B cell (primary cell): Measurements from ENCODE around the gene MAN2A1. TPM values are rescaled to one million over a fixed set of nuclear protein-coding genes. Genes with fewer than 3 reads are reported as not detected.

Source experiments
- ATAC-seq: fragments of 200-7000 bp; cut with Tn5 transposase; one replicate; pipeline ENCODE4 v1.10.0; 2021; ENCODE audit warnings: low read depth, mild to moderate bottlenecking, moderate number of reproducible peaks, moderate library complexity
- CTCF ChIA-PET: fragments of 350-600 bp; sonication (Branson Sonifier 250); formaldehyde crosslinking; loops from one replicate; lab custom pipeline; 2021; ENCODE audit warnings: antibody characterized with exemption, inconsistent platforms; lab: Charles Lee
- POLR2A ChIA-PET: fragments of 350-600 bp; sonication (Branson Sonifier 250); formaldehyde crosslinking; loops from one replicate; lab custom pipeline; 2021; ENCODE audit warnings: antibody characterized with exemption; lab: Charles Lee
- DNase-seq: peaks from one replicate; pipeline ENCODE4 v3.0.0; 2013
- H2AFZ ChIP-seq: 2 replicates; pipeline ENCODE4 v1.6.1; 2012; ENCODE audit warnings: mild to moderate bottlenecking, low read depth, low read length; ENCODE audit not compliant: insufficient read depth, poor library complexity, severe bottlenecking
- H3K27ac ChIP-seq, 2 donors: 1 replicate in 1 of 2; 2 replicates in 1 of 2; pipeline ENCODE4 v1.5.1; 2012 to 2013; ENCODE audit warnings: low read length in 2 of 2, mild to moderate bottlenecking in 2 of 2, moderate library complexity in 1 of 2
- H3K27me3 ChIP-seq, 4 experiments: fragments of 200-600 bp in 1 of 4; sonication (generic) in 1 of 4; replicated peaks in 1 of 4; 1 replicate in 2 of 4; 2 replicates in 2 of 4; pipeline versions ENCODE4 v1.6.1 to v1.7.0; 2013 to 2016; ENCODE audit warnings: low read length in 3 of 4, mild to moderate bottlenecking in 2 of 4, mixed read lengths in 1 of 4, moderate library complexity in 1 of 4; ENCODE audit not compliant: insufficient read depth in 4 of 4, control insufficient read depth in 3 of 4; ENCODE audit errors: control extremely low read depth in 1 of 4
- H3K36me3 ChIP-seq, 2 experiments: replicated peaks in 1 of 2; 1 replicate in 1 of 2; 2 replicates in 1 of 2; pipeline versions ENCODE4 v1.6.1 to v1.7.1; 2013; ENCODE audit warnings: low read length in 1 of 2; ENCODE audit not compliant: insufficient read depth in 2 of 2, control insufficient read depth in 1 of 2; ENCODE audit errors: control extremely low read depth in 1 of 2, extremely low read depth in 1 of 2
- H3K4me1 ChIP-seq, 2 donors: fragments of 200-600 bp in 1 of 2; sonication (generic) in 1 of 2; 1 replicate in 1 of 2; 2 replicates in 1 of 2; pipeline versions ENCODE4 v1.5.1 to v1.6.1; 2013 to 2017; ENCODE audit warnings: low read length in 2 of 2; ENCODE audit not compliant: control insufficient read depth in 2 of 2, insufficient read depth in 2 of 2
- H3K4me2 ChIP-seq: replicated peaks from 2 replicates; pipeline ENCODE3; 2012; ENCODE audit warnings: mild to moderate bottlenecking, low read depth, low read length; ENCODE audit not compliant: poor library complexity, severe bottlenecking
- H3K4me3 ChIP-seq, 5 experiments: fragments of 200-600 bp in 1 of 5; sonication (generic) in 1 of 5; 1 replicate in 3 of 5; 2 replicates in 2 of 5; pipeline versions ENCODE4 v1.5.1 to v1.7.0; 2011 to 2016; ENCODE audit warnings: low read length in 4 of 5, mild to moderate bottlenecking in 4 of 5, low read depth in 2 of 5, control low read depth in 1 of 5, moderate library complexity in 1 of 5; ENCODE audit not compliant: insufficient read depth in 1 of 5; ENCODE audit errors: control extremely low read depth in 1 of 5, extremely low read depth in 1 of 5
- H3K79me2 ChIP-seq: fragments of 200-600 bp; sonication (generic); one replicate; pipeline ENCODE4 v1.6.0; 2016; ENCODE audit warnings: low read length; ENCODE audit not compliant: control insufficient read depth, insufficient read depth
- H3K9ac ChIP-seq: fragments of 200-600 bp; sonication (generic); 2 replicates; pipeline ENCODE4 v1.6.1; 2017; ENCODE audit warnings: mild to moderate bottlenecking, low read length, moderate library complexity
- H3K9me3 ChIP-seq, 3 donors: one replicate each; pipeline versions ENCODE4 v1.6.1 to v1.7.1; 2013; ENCODE audit warnings: low read length in 2 of 3; ENCODE audit not compliant: control insufficient read depth in 2 of 3, insufficient read depth in 1 of 3; ENCODE audit errors: control extremely low read depth in 1 of 3
- H4K20me1 ChIP-seq: 2 replicates; pipeline ENCODE4 v1.6.0; 2012; ENCODE audit warnings: mild to moderate bottlenecking, low read length; ENCODE audit not compliant: insufficient read depth, control insufficient read depth, poor library complexity, severe bottlenecking
- H3K27ac Mint-ChIP-seq: one replicate; pipeline ENCODE4 v1.8.0; 2021; ENCODE audit warnings: mixed read lengths
- H3K27me3 Mint-ChIP-seq: one replicate; pipeline ENCODE4 v1.8.0; 2021; ENCODE audit warnings: mixed read lengths
- H3K4me1 Mint-ChIP-seq: one replicate; pipeline ENCODE4 v1.8.0; 2021; ENCODE audit warnings: mixed read lengths
- H3K4me3 Mint-ChIP-seq: one replicate; pipeline ENCODE4 v1.8.0; 2021; ENCODE audit warnings: mixed read lengths
- H3K9me3 Mint-ChIP-seq: one replicate; pipeline ENCODE4 v1.8.0; 2022; ENCODE audit warnings: mixed read lengths; ENCODE audit not compliant: insufficient read depth
- CTCF ChIP-seq: fragments of 200-600 bp; IDR thresholded peaks from one replicate; pipeline ENCODE4 v1.8.0; 2022; ENCODE audit warnings: antibody characterized with exemption, mild to moderate bottlenecking
- EZH2 ChIP-seq: IDR thresholded peaks from 2 replicates; pipeline ENCODE4 v1.6.1; 2012; ENCODE audit warnings: borderline replicate concordance, low read depth, mild to moderate bottlenecking, moderate library complexity, low read length; ENCODE audit not compliant: insufficient read depth, poor library complexity, severe bottlenecking
- WGBS: methylation state at CpG from one replicate; pipeline ENCODE4 v1.1.5; 2013; ENCODE audit warnings: missing lambda C conversion rate; ENCODE audit not compliant: insufficient coverage; 5-methylcytosine and 5-hydroxymethylcytosine counted together
- intact Hi-C: fragments of 100-400 bp; cut with micrococcal nuclease; formaldehyde crosslinking; loops from one replicate; pipeline ENCODE4 v1.10.0; 2022
- polyA plus RNA-seq: library from polyadenylated mRNA; depleted of rRNA; stranded (reverse); fragments of >200 nt; gene quantifications from 2 replicates; pipeline ENCODE4 v1.2.3, GENCODE V29; 2012
- total RNA-seq, 2 donors: library from RNA; stranded (reverse); fragments of 120-200 nt in 1 of 2; gene quantifications; 1 replicate in 1 of 2; 2 replicates in 1 of 2; pipeline versions ENCODE4 v1.2.3 to v1.2.4, GENCODE V29; 2013 to 2022

MAN2A1 gene
- total and polyA plus RNA-seq, 2 donors (not counting 1 experiment from before 2014, with no cell fraction given): 12.7 to 55.0 TPM

GRCh38 chr5:109907731-109908130 lies 218.0 kb downstream of the MAN2A1 start:
- no peak overlapping the region for H3K9ac ChIP-seq

GRCh38 chr5:109908366-109908765 lies 218.6 kb downstream of the MAN2A1 start:
- Histone ChIP-seq H3K4me2 (no peak overlapping the region), H3K79me2 (no peaks in the 10 kb centered on the region), H4K20me1 (no peaks in the 10 kb centered on the region), H3K36me3 (no peaks in the 10 kb centered on the region), H3K27ac (no peak overlapping the region), H3K9me3 (no peaks in the 10 kb centered on the region), H3K9ac (no peak overlapping the region), H2AFZ (no peak overlapping the region), H3K4me3 (no peak overlapping the region), H3K27me3 (no peaks in the 10 kb centered on the region), H3K4me1 (no peaks in the 10 kb centered on the region)
- Mint-ChIP-seq H3K27ac (no peak overlapping the region), H3K9me3 (no peaks in the 10 kb centered on the region), H3K4me1 (no peaks in the 10 kb centered on the region), H3K4me3 (no peak overlapping the region), H3K27me3 (peaks cover 9% of the 10 kb centered on the region)
- ChIA-PET CTCF (no interaction called here), POLR2A (no interaction called here)
- intact Hi-C loops: no loop called here
- 89% methylated on average over 2 of the region's 3 CpGs for WGBS
- DNase-seq: no peak
- no peak for TF ChIP-seq CTCF
- TF ChIP-seq EZH2: no peak
- ATAC-seq: no peak

More at GRCh38 chr5:109907731-109908130, 218.0 kb downstream of the MAN2A1 start:
- H3K4me2 ChIP-seq: no peak overlapping the region
- POLR2A ChIA-PET: no interaction called here
- H3K9me3 Mint-ChIP-seq: no peaks in the 10 kb centered on the region
- H3K27me3 ChIP-seq: no peaks in the 10 kb centered on the region
- H3K36me3 ChIP-seq: no peaks in the 10 kb centered on the region
- DNase-seq (no peak), ATAC-seq (no peak)
- TF ChIP-seq CTCF: no peak
- no peak for TF ChIP-seq EZH2
- no peaks in the 10 kb centered on the region for H4K20me1 ChIP-seq
- H3K9me3 ChIP-seq: no peaks in the 10 kb centered on the region
- no peaks in the 10 kb centered on the region for H3K79me2 ChIP-seq
- no peak overlapping the region for H2AFZ ChIP-seq
- H3K4me3 Mint-ChIP-seq: no peak overlapping the region
- intact Hi-C loops: no loop called here
- H3K4me3 ChIP-seq: no peak overlapping the region
- H3K27ac Mint-ChIP-seq: no peak overlapping the region
- H3K4me1 ChIP-seq: no peaks in the 10 kb centered on the region
- no peak overlapping the region for H3K27ac ChIP-seq
- peaks cover 9% of the 10 kb centered on the region for H3K27me3 Mint-ChIP-seq
- H3K4me1 Mint-ChIP-seq: no peaks in the 10 kb centered on the region
- CTCF ChIA-PET: no interaction called here
- no CpG with 5 or more reads among the region's 2 CpGs for WGBS
